Measurements from ENCODE around the gene OR51L1. TPM values are rescaled to one million over a fixed set of nuclear protein-coding genes. Genes with fewer than 3 reads are reported as not detected.

The OR51L1 gene
- total and polyA plus RNA-seq, 2 of the 8 experiments (the other 6 are each of a cell fraction or from before 2014, with no cell fraction given) = not detected

GRCh38 chr11:4991060-4991459 is 3.6 kb upstream of the OR51L1 start:
- Histone ChIP-seq H3K18ac (ENCODE audit: extremely low read depth, low read length) (no peak overlapping the region), H4K91ac (replicated peaks; ENCODE audit: insufficient read length, low read length) (no peak overlapping the region), H2BK5ac (ENCODE audit: low read depth, low read length) (no peak overlapping the region), H3K4me3 (ENCODE audit: extremely low read depth in 1 of 4, insufficient read depth in 2 of 4, low read depth in 3 of 4, low read length in 4 of 4) (no peak overlapping the region), H3K79me2 (ENCODE audit: control insufficient read depth in 1 of 2, insufficient read depth in 2 of 2, low read length in 2 of 2) (no peaks in the 10 kb centered on the region), H2AK5ac (ENCODE audit: low read depth, low read length) (no peak overlapping the region), H3K23me2 (ENCODE audit: low read depth, low read length) (no peaks in the 10 kb centered on the region), H3K56ac (replicated peaks; ENCODE audit: insufficient read length, low read depth, low read length) (no peak overlapping the region), H3K4me1 (replicated peaks in 1 of 4; ENCODE audit: control insufficient read depth in 3 of 4, insufficient read depth in 4 of 4, low read length in 3 of 4) (no peaks in the 10 kb centered on the region; a peak in 1 of 7 replicates), H3K27me3 (replicated peaks in 1 of 4; ENCODE audit: control insufficient read depth in 3 of 4, extremely low read depth in 1 of 4, insufficient read depth in 3 of 4, low read length in 3 of 4) (peaks cover 0 to 1% (median 0%) of the 10 kb centered on the region in 4 experiments; a peak in 1 of 7 replicates), H4K5ac (ENCODE audit: insufficient read length, low read depth, low read length) (no peak overlapping the region), H2AFZ (ENCODE audit: low read length) (no peak overlapping the region), H3K9me3 (ENCODE audit: insufficient read depth in 2 of 2, low read depth in 1 of 2, low read length in 1 of 2) (no peaks in the 10 kb centered on the region; a peak in 1 of 4 replicates), H3K27ac (ENCODE audit: low read depth, low read length) (no peak overlapping the region), H3K14ac (ENCODE audit: insufficient read length) (no peak overlapping the region), H3K23ac (ENCODE audit: insufficient read length) (no peak overlapping the region), H3K9ac (replicated peaks in 1 of 4; ENCODE audit: extremely low read depth in 1 of 4, low read depth in 3 of 4, low read length in 3 of 4) (no peak overlapping the region), H3K36me3 (ENCODE audit: control insufficient read depth in 2 of 4, insufficient read depth in 4 of 4, low read length in 3 of 4) (no peaks in the 10 kb centered on the region), H3K4ac (replicated peaks; ENCODE audit: insufficient read length, low read depth, low read length) (no peak overlapping the region), H3K79me1 (ENCODE audit: low read depth, low read length) (no peaks in the 10 kb centered on the region), H4K20me1 (replicated peaks in 1 of 2; ENCODE audit: control insufficient read depth in 1 of 2, insufficient read depth in 2 of 2, low read length in 2 of 2) (no peaks in the 10 kb centered on the region), H3K4me2 (ENCODE audit: insufficient read depth in 1 of 2, low read depth in 2 of 2, low read length in 2 of 2) (no peak overlapping the region), H2BK120ac (replicated peaks; ENCODE audit: low read depth, low read length) (no peak overlapping the region), H2BK15ac (ENCODE audit: low read length) (no peak overlapping the region), H2BK20ac (ENCODE audit: low read length) (no peak overlapping the region), H2BK12ac (ENCODE audit: low read depth, low read length) (no peak overlapping the region), H4K8ac (ENCODE audit: extremely low read depth, insufficient read depth, low read length) (no peak overlapping the region)
- DNase-seq (ENCODE audit: low read depth in 1 of 2, low spot score in 2 of 2) (no peak), FAIRE-seq (no peak)
- ChIA-PET POLR2A (ENCODE audit: partially characterized antibody) (no interaction called here), CTCF (ENCODE audit: partially characterized antibody) (interaction anchor here (1.0 to 2.3 kb wide), 9 partner anchors 9 to 364 kb away, joined by 3 to 13 read pairs (median 5); partner anchors contain the start of gene OR51D1)
- TF ChIP-seq CTCF (IDR thresholded peaks at IDR 0.05; ENCODE audit: control extremely low read depth in 1 of 3, insufficient read depth in 1 of 3, low read depth in 1 of 3, low read length in 3 of 3) (peak in 2 of 3 experiments; percentile 16 to 28; a peak in 1 of 4 replicates), SRF (IDR thresholded peaks at IDR 0.05; ENCODE audit: low read depth, low read length) (no peak), KDM4A (IDR thresholded peaks at IDR 0.05; ENCODE audit: low read depth, low read length, severe bottlenecking) (no peak), ATF2 (IDR thresholded peaks at IDR 0.05; ENCODE audit: low read length) (no peak), RXRA (IDR thresholded peaks at IDR 0.05; ENCODE audit: insufficient read depth, low read depth, low read length) (no peak), CTBP2 (IDR thresholded peaks at IDR 0.05; ENCODE audit: borderline replicate concordance, insufficient read depth, insufficient read length, low read length) (no peak), RAD21 (IDR thresholded peaks at IDR 0.05 in 1 of 2, conservative IDR thresholded peaks at IDR 0.05 in 1 of 2; ENCODE audit: low read depth in 2 of 2, low read length in 2 of 2) (peak; percentile 39 to 52)
- WGBS, 2 experiments (ENCODE audit: extremely low coverage in 1 of 2, insufficient coverage in 1 of 2, insufficient read length in 1 of 2, insufficient replicate concordance in 2 of 2, low coverage in 1 of 2, low lambda C conversion rate in 2 of 2, missing lambda C conversion rate in 1 of 2) = 92% methylated on average over 1 of the region's 1 CpG; no CpG with 5 or more reads in 1 of the 2 experiments
